HL-60 (cell line): ENCODE measurements around the gene ANO6.

ENCODE experiments used
- POLR2AphosphoS5 ChIP-seq: IDR thresholded peaks from 2 replicates; pipeline ENCODE4 v1.6.1; 2012; ENCODE audit warnings: low read depth
- TF ChIP-seq, protein P1 (sequence below): IDR thresholded peaks from one replicate; pipeline ENCODE4 v1.5.1; 2011; ENCODE audit warnings: low read length, control low read depth, inconsistent platforms; ENCODE audit not compliant: insufficient read depth

DNA sequence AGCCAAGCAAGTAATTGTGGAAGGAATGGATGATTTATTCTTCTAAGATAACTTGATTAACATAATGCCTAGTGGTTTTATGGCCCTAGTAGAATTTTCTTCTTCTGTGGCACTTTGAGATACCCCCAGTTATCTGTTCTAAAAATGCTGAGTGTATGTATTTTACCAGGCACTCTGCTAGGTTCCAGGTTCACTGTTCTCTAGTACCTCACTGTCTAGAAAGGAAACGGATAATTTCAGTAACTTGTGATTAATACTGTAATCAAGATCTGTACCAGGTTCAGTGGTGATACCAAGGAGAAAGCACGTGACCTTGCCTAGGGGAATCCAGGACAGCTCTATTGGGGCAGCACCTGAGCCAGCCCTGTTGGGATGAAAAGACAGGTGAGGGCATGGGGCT is 8.0 kb downstream of the ANO6 start:
- TF ChIP-seq, protein P1, sequence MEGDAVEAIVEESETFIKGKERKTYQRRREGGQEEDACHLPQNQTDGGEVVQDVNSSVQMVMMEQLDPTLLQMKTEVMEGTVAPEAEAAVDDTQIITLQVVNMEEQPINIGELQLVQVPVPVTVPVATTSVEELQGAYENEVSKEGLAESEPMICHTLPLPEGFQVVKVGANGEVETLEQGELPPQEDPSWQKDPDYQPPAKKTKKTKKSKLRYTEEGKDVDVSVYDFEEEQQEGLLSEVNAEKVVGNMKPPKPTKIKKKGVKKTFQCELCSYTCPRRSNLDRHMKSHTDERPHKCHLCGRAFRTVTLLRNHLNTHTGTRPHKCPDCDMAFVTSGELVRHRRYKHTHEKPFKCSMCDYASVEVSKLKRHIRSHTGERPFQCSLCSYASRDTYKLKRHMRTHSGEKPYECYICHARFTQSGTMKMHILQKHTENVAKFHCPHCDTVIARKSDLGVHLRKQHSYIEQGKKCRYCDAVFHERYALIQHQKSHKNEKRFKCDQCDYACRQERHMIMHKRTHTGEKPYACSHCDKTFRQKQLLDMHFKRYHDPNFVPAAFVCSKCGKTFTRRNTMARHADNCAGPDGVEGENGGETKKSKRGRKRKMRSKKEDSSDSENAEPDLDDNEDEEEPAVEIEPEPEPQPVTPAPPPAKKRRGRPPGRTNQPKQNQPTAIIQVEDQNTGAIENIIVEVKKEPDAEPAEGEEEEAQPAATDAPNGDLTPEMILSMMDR, result no peak
- TF ChIP-seq POLR2AphosphoS5, result no peak
